Heart right ventricle (tissue), 16 donors: Measurements from ENCODE around the gene NDFIP1. TPM values are rescaled to one million over a fixed set of nuclear protein-coding genes. Genes with fewer than 3 reads are reported as not detected.

Experiments
- ATAC-seq, 8 donors: fragments of 200-7000 bp; cut with Tn5 transposase; one replicate each; pipeline ENCODE4 v1.9.1; 2020; ENCODE audit warnings: mild to moderate bottlenecking in 8 of 8, moderate library complexity in 8 of 8, moderate number of reproducible peaks in 1 of 8
- DNase-seq, 2 donors: peaks; one replicate each; pipeline ENCODE4 v3.0.0-alpha.2; 2020
- H3K27ac ChIP-seq, 10 donors: fragments of 200-600 bp; sonication (generic) in 2 of 10; one replicate each; pipeline versions ENCODE4 v1.5.0 to v1.8.0; 2020 to 2022; ENCODE audit warnings: mild to moderate bottlenecking in 3 of 10
- H3K27me3 ChIP-seq, 7 donors: fragments of 200-600 bp; one replicate each; pipeline ENCODE4 v1.8.0; 2021 to 2022; ENCODE audit warnings: mild to moderate bottlenecking in 2 of 7
- H3K36me3 ChIP-seq, 9 donors: fragments of 200-600 bp; sonication (generic) in 1 of 9; one replicate each; pipeline versions ENCODE4 v1.5.0 to v1.8.0; 2020 to 2022; ENCODE audit warnings: mild to moderate bottlenecking in 2 of 9
- H3K4me1 ChIP-seq, 9 donors: fragments of 200-600 bp; sonication (generic) in 1 of 9; one replicate each; pipeline versions ENCODE4 v1.5.0 to v1.8.0; 2020 to 2022; ENCODE audit warnings: mild to moderate bottlenecking in 4 of 9
- H3K4me3 ChIP-seq, 10 donors: fragments of 200-600 bp; sonication (generic) in 2 of 10; one replicate each; pipeline versions ENCODE4 v1.5.0 to v1.8.0; 2020 to 2022; ENCODE audit warnings: mild to moderate bottlenecking in 7 of 10, moderate library complexity in 2 of 10
- H3K9me3 ChIP-seq, 11 donors: fragments of 200-600 bp in 10 of 11; sonication (generic) in 2 of 11; one replicate each; pipeline versions ENCODE4 v1.5.0 to v1.8.0; 2013 to 2022; ENCODE audit warnings: mild to moderate bottlenecking in 2 of 11, control low read depth in 1 of 11, moderate library complexity in 1 of 11
- CTCF ChIP-seq, 9 donors: fragments of 200-600 bp; sonication (generic) in 2 of 9; IDR thresholded peaks; one replicate each; pipeline versions ENCODE4 v1.5.0 to v1.8.0; 2021 to 2022; ENCODE audit warnings: antibody characterized with exemption in 9 of 9, mild to moderate bottlenecking in 5 of 9, moderate library complexity in 1 of 9
- WGBS, 2 donors: extraction: QIAGEN DNeasy Blood & Tissue Kit; methylation state at CpG; one replicate each; pipeline ENCODE4 v1.1.7; 2013; ENCODE audit warnings: inconsistent platforms in 1 of 2; 5-methylcytosine and 5-hydroxymethylcytosine counted together
- intact Hi-C, 10 donors: fragments of 100-400 bp; cut with DNase I; formaldehyde crosslinking; loops; one replicate each; pipeline versions ENCODE4 v1.11.1 to v1.14.2; 2022
- polyA plus RNA-seq, 2 donors: library from polyadenylated mRNA; stranded (reverse); fragments of 200-250 nt; gene quantifications; one replicate each; pipeline ENCODE4 v1.2.3, GENCODE V29; 2013
- total RNA-seq, 10 donors: library from RNA; stranded (reverse); fragmentation: NEBNext Ultra II Directional in 3 of 10; extraction: Animal tissue kit (Norgen Biotek cat#: 25700) in 3 of 10; gene quantifications; one replicate each; pipeline versions ENCODE4 v1.2.1 to v1.2.4, GENCODE V29; 2021 to 2023
- donor health status: Arrhythmogenic right ventricular cardiomyopathy.
- donor health status: ischemic (EF 13 %, LVEDD 7.1; RV severe dilation, severe dysfunction).
- donor health status: healthy with polysubstance abuse.
- donor health status: DM: no; HTN: yes; CAD: no.
- donor health status: DM: no; HTN: no; CAD: no.
- donor health status: ischemic (EF 25% LVEDD 6.9; RV normal size, moderate dysfunction).
- donor health status: ischemic (EF 25% LVEDD 5.7; RV mildly dilated, moderate dysfunction).
- donor health status: healthy.
- donor health status: DM: yes; HTN: yes; CAD: no.
- donor health status: Ischemic cardiomyopathy.
- donor health status: ischemic (EF 35%, LVEDD 5.7; RV mildly dilated, moderate dysfunction).
- donor health status: nonischemic (EF 11% LVEDD 7.7; RV severe dilation, severe dysfunction).
- donor health status: DM: yes; HTN: yes; CAD: no.
- donor health status: PGD.
- donor health status: ischemic (EF 29% LVEDD 5.4; RV normal size, mild dysfunction).
- donor health status: nonischemic (EF 23%, LVEDD 6.1; RV moderate dilation, normal function).

NDFIP1 gene
- total and polyA plus RNA-seq, 12 donors: 25.2 to 67.4 (median 58.9) TPM

GRCh38 chr5:142141463-142141862 is 32.9 kb downstream of the NDFIP1 start:
- Histone ChIP-seq H3K4me1 (peaks cover 0 to 8% (median 0%) of the 10 kb centered on the region in 9 donors), H3K36me3 (peaks cover 0 to 97% (median 22%) of the 10 kb centered on the region in 9 donors), H3K4me3 (no peak overlapping the region), H3K27me3 (no peaks in the 10 kb centered on the region), H3K27ac (no peak overlapping the region), H3K9me3 (no peaks in the 10 kb centered on the region)
- intact Hi-C loops: loop anchor here in 9 of 10 donors (5.0 to 10.0 kb wide), 4 partner anchors 129 to 447 kb away; partner anchors contain the start of gene GNPDA1 (in 4 of the 9)
- peak in 4 of 9 donors; percentile 9 to 24 (median 14) for TF ChIP-seq CTCF (IDR thresholded peaks at IDR 0.05)
- no peak for DNase-seq
- no peak for ATAC-seq

GRCh38 chr5:142143878-142144277 is 35.3 kb downstream of the NDFIP1 start:
- H3K4me3 ChIP-seq: no peak overlapping the region
- 30 to 42% methylated on average over 3 of the region's 3 CpGs for WGBS, 2 donors
- peak; percentile 16 to 73 (median 60) for TF ChIP-seq CTCF (IDR thresholded peaks at IDR 0.05)
- intact Hi-C loops: loop anchor here (2.0 to 10.0 kb wide), 6 partner anchors 131 to 449 kb away; partner anchors contain the start of gene GNPDA1 (in 5 of the 10)
- peaks cover 0 to 98% (median 31%) of the 10 kb centered on the region in 9 donors for H3K36me3 ChIP-seq
- ATAC-seq (no peak), DNase-seq (no peak)
- peaks cover 0 to 8% (median 0%) of the 10 kb centered on the region in 9 donors for H3K4me1 ChIP-seq
- no peaks in the 10 kb centered on the region for H3K27me3 ChIP-seq
- H3K27ac ChIP-seq: no peak overlapping the region
- H3K9me3 ChIP-seq: peaks cover 0 to 6% (median 0%) of the 10 kb centered on the region in 11 donors

- intact Hi-C loops: loop anchor here in 7 of 10 donors (1.0 to 10.0 kb wide), 7 partner anchors 133 to 552 kb away; partner anchors contain the start of gene GNPDA1 (in 1 of the 7)
- H3K9me3 ChIP-seq: peaks cover 0 to 6% (median 0%) of the 10 kb centered on the region in 11 donors
- peaks cover 0 to 98% (median 25%) of the 10 kb centered on the region in 9 donors for H3K36me3 ChIP-seq
- peak; percentile 71 to 91 (median 84) for ATAC-seq
- H3K4me3 ChIP-seq: no peak overlapping the region
- 78 to 79% methylated on average over 4 of the region's 4 CpGs for WGBS, 2 donors
- no peaks in the 10 kb centered on the region for H3K27me3 ChIP-seq
- peak; percentile 59 to 80 (median 72) for TF ChIP-seq CTCF (IDR thresholded peaks at IDR 0.05)
- DNase-seq: peak in 1 of 2 donors; percentile 80
- no peak overlapping the region for H3K27ac ChIP-seq
- peaks cover 0 to 8% (median 0%) of the 10 kb centered on the region in 9 donors for H3K4me1 ChIP-seq
Observed at GRCh38 chr5:142145106-142145900, 36.7 kb downstream of the NDFIP1 start.

GRCh38 chr5:142149363-142149762 is 40.8 kb downstream of the NDFIP1 start:
- peak in 2 of 8 donors; percentile 50 to 63 for ATAC-seq
- H3K27ac ChIP-seq: no peak overlapping the region
- H3K4me3 ChIP-seq: no peak overlapping the region
- TF ChIP-seq CTCF (IDR thresholded peaks at IDR 0.05): no peak
- 59 to 64% methylated on average over 1 of the region's 1 CpG for WGBS, 2 donors
- H3K4me1 ChIP-seq: peaks cover 0 to 20% (median 5%) of the 10 kb centered on the region in 9 donors
- H3K27me3 ChIP-seq: no peaks in the 10 kb centered on the region
- H3K9me3 ChIP-seq: peaks cover 0 to 6% (median 0%) of the 10 kb centered on the region in 11 donors
- no peak for DNase-seq
- peaks cover 0 to 92% (median 23%) of the 10 kb centered on the region in 9 donors for H3K36me3 ChIP-seq
- intact Hi-C loops: loop anchor here in 6 of 10 donors (5.0 to 10.0 kb wide), 4 partner anchors 157 to 548 kb away; no protein-coding TSS in a partner anchor
